Umbilical cord (tissue), 2 donors: Measurements from ENCODE around the gene CENPN. TPM values are rescaled to one million over a fixed set of nuclear protein-coding genes. Genes with fewer than 3 reads are reported as not detected.
A peak's percentile ranks its signal among the peaks of the same experiment; 100 is the strongest.

Source experiments
- DNase-seq: peaks from one replicate; pipeline ENCODE4 v3.0.0-alpha.2; 2015; ENCODE audit warnings: low spot score
- total RNA-seq: library from RNA; depleted of rRNA; stranded (reverse); fragments of >200 nt; gene quantifications from one replicate; pipeline ENCODE4 v1.2.3, GENCODE V29; 2014; ENCODE audit warnings: low replicate concordance; ENCODE audit not compliant: insufficient read depth

The CENPN gene
- total RNA-seq, 1 donor from 2014 or later, result 14.9 TPM

- DNase-seq, result no peak
Observed at GRCh38 chr16:81029930-81030604, 23.1 kb downstream of the CENPN start.

- peak; percentile 89 for DNase-seq
Observed at GRCh38 chr16:81035398-81035974, 28.5 kb downstream of the CENPN start, which contains the start of gene ATMIN. TSS of gene ATMIN (plus strand) at chr16:81035842. CDS start at chr16:81035871, 29 bp downstream.

GRCh38 chr16:81035975-81036750, 29.1 kb downstream of the CENPN start:
- peak; percentile 10 for DNase-seq

GRCh38 chr16:81036751-81037350, 29.8 kb downstream of the CENPN start:
- DNase-seq, result peak; percentile 4

GRCh38 chr16:81040131-81040530, 33.1 kb downstream of the CENPN start:
- no peak for DNase-seq

GRCh38 chr16:81040842-81041241, 33.8 kb downstream of the CENPN start:
- no peak for DNase-seq

- DNase-seq, result no peak
Observed at GRCh38 chr16:81041696-81042095, 34.7 kb downstream of the CENPN start.

- no peak for DNase-seq
Observed at GRCh38 chr16:81042821-81043220, 35.8 kb downstream of the CENPN start.

GRCh38 chr16:81053761-81054160, 46.7 kb downstream of the CENPN start:
- DNase-seq, result no peak

- DNase-seq, result no peak
Observed at GRCh38 chr16:81060576-81061306, 53.7 kb downstream of the CENPN start.

- no peak for DNase-seq
Observed at GRCh38 chr16:81061307-81061640, 54.3 kb downstream of the CENPN start.

GRCh38 chr16:81061871-81062608, 55.0 kb downstream of the CENPN start:
- no peak for DNase-seq

GRCh38 chr16:81066681-81067080, 59.7 kb downstream of the CENPN start:
- DNase-seq, result peak; percentile 52

GRCh38 chr16:81067166-81067565, 60.2 kb downstream of the CENPN start:
- no peak for DNase-seq

- DNase-seq, result no peak
Observed at GRCh38 chr16:81069063-81069462, 62.0 kb downstream of the CENPN start.

GRCh38 chr16:81070979-81071378, 64.0 kb downstream of the CENPN start:
- DNase-seq, result no peak

- no peak for DNase-seq
Observed at GRCh38 chr16:81071805-81072204, 64.8 kb downstream of the CENPN start.

GRCh38 chr16:81073560-81074330, 66.7 kb downstream of the CENPN start:
- peak; percentile 9 for DNase-seq

GRCh38 chr16:81076566-81077075, 69.6 kb downstream of the CENPN start:
- DNase-seq, result peak; percentile 96
